Measurements from ENCODE around the gene AIP.

DNA sequence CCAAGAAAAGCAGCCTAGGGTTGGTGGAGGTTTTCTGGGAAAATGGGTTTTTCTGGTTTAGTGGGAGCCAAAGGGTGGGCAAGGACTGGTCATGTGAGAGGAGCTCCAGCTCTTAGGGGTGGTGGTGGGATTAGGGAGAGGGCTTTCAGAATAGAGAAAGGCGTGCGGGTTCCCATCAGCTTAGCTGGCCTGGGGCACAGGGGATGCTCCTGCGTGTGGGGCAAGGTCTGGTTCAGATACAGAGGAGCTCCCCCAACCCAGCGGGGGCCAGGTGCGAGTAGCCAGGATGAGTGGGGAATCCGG is 14.4 kb upstream of the AIP start:
- TF ChIP-seq CTCF (IDR thresholded peaks at IDR 0.05; ENCODE audit: borderline replicate concordance, extremely low read depth, low read length, poor library complexity, severe bottlenecking) (no peak), EZH2 (IDR thresholded peaks at IDR 0.05; ENCODE audit: borderline replicate concordance, low read depth, low read length, severe bottlenecking) (no peak)

Data from DND-41 (cell line).